ENCODE measurements around the gene MRPL19.

- TF ChIP-seq, protein P1, sequence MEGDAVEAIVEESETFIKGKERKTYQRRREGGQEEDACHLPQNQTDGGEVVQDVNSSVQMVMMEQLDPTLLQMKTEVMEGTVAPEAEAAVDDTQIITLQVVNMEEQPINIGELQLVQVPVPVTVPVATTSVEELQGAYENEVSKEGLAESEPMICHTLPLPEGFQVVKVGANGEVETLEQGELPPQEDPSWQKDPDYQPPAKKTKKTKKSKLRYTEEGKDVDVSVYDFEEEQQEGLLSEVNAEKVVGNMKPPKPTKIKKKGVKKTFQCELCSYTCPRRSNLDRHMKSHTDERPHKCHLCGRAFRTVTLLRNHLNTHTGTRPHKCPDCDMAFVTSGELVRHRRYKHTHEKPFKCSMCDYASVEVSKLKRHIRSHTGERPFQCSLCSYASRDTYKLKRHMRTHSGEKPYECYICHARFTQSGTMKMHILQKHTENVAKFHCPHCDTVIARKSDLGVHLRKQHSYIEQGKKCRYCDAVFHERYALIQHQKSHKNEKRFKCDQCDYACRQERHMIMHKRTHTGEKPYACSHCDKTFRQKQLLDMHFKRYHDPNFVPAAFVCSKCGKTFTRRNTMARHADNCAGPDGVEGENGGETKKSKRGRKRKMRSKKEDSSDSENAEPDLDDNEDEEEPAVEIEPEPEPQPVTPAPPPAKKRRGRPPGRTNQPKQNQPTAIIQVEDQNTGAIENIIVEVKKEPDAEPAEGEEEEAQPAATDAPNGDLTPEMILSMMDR (optimal IDR thresholded peaks at IDR 0.05 in 1 of 3, IDR thresholded peaks at IDR 0.05 in 1 of 3, conservative IDR thresholded peaks at IDR 0.05 in 1 of 3; ENCODE audit: extremely low read depth in 1 of 3, insufficient read depth in 2 of 3, low read length in 3 of 3), result peak; percentile 42 to 52 (median 50)
- no peak for TF ChIP-seq EZH2 (IDR thresholded peaks at IDR 0.05; ENCODE audit: low read length)
These were observed 40.6 kb upstream of the MRPL19 start for GRCh38 chr2:75605770-75606529.
